ENCODE measurements around the gene FAM81A.

GRCh38 chr15:59567324-59567723 lies 129.3 kb downstream of the FAM81A start:
- TF ChIP-seq CTCF (IDR thresholded peaks at IDR 0.05) (no peak), POLR2A (IDR thresholded peaks at IDR 0.05) (no peak)
